MM.1S (cell line): ENCODE measurements around the gene NCOA3.

Source experiments
- DNase-seq: peaks from one replicate; pipeline ENCODE4 v3.0.0-alpha.2; 2015
- H2AFZ ChIP-seq: fragments of 300-600 bp; sonication (generic); 2 replicates; pipeline ENCODE4 v1.6.0; 2016; ENCODE audit warnings: antibody characterized with exemption, low read length
- H3F3A ChIP-seq: fragments of 300-600 bp; sonication (generic); 2 replicates; pipeline ENCODE4 v1.6.1; 2016; ENCODE audit warnings: mild to moderate bottlenecking, antibody characterized with exemption, low read length, moderate library complexity, mixed read lengths; ENCODE audit not compliant: insufficient read depth
- H3K27ac ChIP-seq: fragments of 300-600 bp; sonication (generic); 2 replicates; pipeline ENCODE4 v1.5.1; 2016; ENCODE audit warnings: mild to moderate bottlenecking, low read length
- H3K27me3 ChIP-seq: fragments of 300-600 bp; sonication (generic); replicated peaks from 2 replicates; pipeline ENCODE4 v1.6.0; 2016; ENCODE audit warnings: low read length; ENCODE audit not compliant: insufficient read depth
- H3K36me3 ChIP-seq: fragments of 300-600 bp; sonication (generic); replicated peaks from 2 replicates; pipeline ENCODE4 v1.6.1; 2016; ENCODE audit warnings: mild to moderate bottlenecking, low read length, mixed read lengths; ENCODE audit not compliant: insufficient read depth
- H3K4me1 ChIP-seq: fragments of 300-600 bp; sonication (generic); 2 replicates; pipeline ENCODE4 v1.6.1; 2016; ENCODE audit warnings: low read length, mixed read lengths
- H3K4me2 ChIP-seq: fragments of 300-600 bp; sonication (generic); 2 replicates; pipeline ENCODE4 v1.6.0; 2016; ENCODE audit warnings: low read depth, low read length
- H3K4me3 ChIP-seq: fragments of 300-600 bp; sonication (generic); 2 replicates; pipeline ENCODE4 v1.5.1; 2016; ENCODE audit warnings: low read length, mixed read lengths
- H3K79me2 ChIP-seq: fragments of 300-600 bp; sonication (generic); 2 replicates; pipeline ENCODE4 v1.6.1; 2016; ENCODE audit warnings: mixed run types, low read length, mixed read lengths
- H3K9ac ChIP-seq: fragments of 300-600 bp; sonication (generic); 2 replicates; pipeline ENCODE4 v1.6.1; 2016; ENCODE audit warnings: low read length, mixed read lengths
- H3K9me2 ChIP-seq: fragments of 300-600 bp; sonication (generic); replicated peaks from 2 replicates; pipeline ENCODE4 v1.6.1; 2016; ENCODE audit warnings: mild to moderate bottlenecking, low read length, mixed read lengths; ENCODE audit not compliant: insufficient read depth
- H3K9me3 ChIP-seq: fragments of 300-600 bp; sonication (generic); replicated peaks from 2 replicates; pipeline ENCODE4 v1.6.1; 2016; ENCODE audit warnings: mild to moderate bottlenecking, low read length, mixed read lengths; ENCODE audit not compliant: insufficient read depth
- H4K20me1 ChIP-seq: fragments of 300-600 bp; sonication (generic); 2 replicates; pipeline ENCODE4 v1.6.1; 2016; ENCODE audit warnings: mild to moderate bottlenecking, low read length, moderate library complexity, mixed read lengths; ENCODE audit not compliant: insufficient read depth
- EZH2 ChIP-seq: fragments of 300-600 bp; sonication (generic); optimal IDR thresholded peaks from 2 replicates; pipeline ENCODE3; 2017; ENCODE audit warnings: low read depth, mild to moderate bottlenecking, antibody characterized with exemption, low read length, mixed read lengths
- EZH2phosphoT487 ChIP-seq: fragments of 300-600 bp; sonication (generic); IDR thresholded peaks from 2 replicates; pipeline ENCODE4 v1.6.1; 2018; ENCODE audit warnings: antibody characterized with exemption, low read length
- TF ChIP-seq, protein P1 (sequence below): fragments of 300-600 bp; sonication (generic); IDR thresholded peaks from 2 replicates; pipeline ENCODE4 v1.5.1; 2016; ENCODE audit warnings: antibody characterized with exemption, low read length, mixed read lengths

NCOA3 gene

DNA sequence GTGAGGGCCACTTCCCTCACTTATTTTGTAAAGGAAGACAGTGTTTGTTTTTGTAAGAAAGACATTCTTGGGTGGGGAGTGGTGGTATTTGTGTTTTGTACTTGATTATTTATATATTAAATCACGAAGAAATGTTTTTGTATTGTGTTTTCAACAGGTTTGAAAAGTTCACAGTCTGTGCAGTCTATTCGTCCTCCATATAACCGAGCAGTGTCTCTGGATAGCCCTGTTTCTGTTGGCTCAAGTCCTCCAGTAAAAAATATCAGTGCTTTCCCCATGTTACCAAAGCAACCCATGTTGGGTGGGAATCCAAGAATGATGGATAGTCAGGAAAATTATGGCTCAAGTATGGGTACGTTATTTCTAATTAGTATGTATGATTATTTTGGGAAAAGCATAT lies 137.2 kb downstream of the NCOA3 start:
- Histone ChIP-seq H3K9me2 (no peaks in the 10 kb centered on the region), H3K36me3 (no peaks in the 10 kb centered on the region), H3K4me2 (no peak overlapping the region), H2AFZ (no peak overlapping the region), H3K9ac (no peak overlapping the region), H3F3A (no peaks in the 10 kb centered on the region), H3K79me2 (0 out of 2 replicates have a peak, but pooled peaks cover 2% of the 10 kb centered on the region), H3K27ac (no peak overlapping the region), H3K9me3 (no peaks in the 10 kb centered on the region), H3K4me3 (no peak overlapping the region), H3K4me1 (peaks cover 12% of the 10 kb centered on the region; the same call in 1 of the 2 replicates), H4K20me1 (0 out of 2 replicates have a peak, but pooled peaks cover 2% of the 10 kb centered on the region), H3K27me3 (no peaks in the 10 kb centered on the region)
- no peak for DNase-seq
- TF ChIP-seq EZH2phosphoT487 (no peak), EZH2 (no peak)
- TF ChIP-seq, protein P1, sequence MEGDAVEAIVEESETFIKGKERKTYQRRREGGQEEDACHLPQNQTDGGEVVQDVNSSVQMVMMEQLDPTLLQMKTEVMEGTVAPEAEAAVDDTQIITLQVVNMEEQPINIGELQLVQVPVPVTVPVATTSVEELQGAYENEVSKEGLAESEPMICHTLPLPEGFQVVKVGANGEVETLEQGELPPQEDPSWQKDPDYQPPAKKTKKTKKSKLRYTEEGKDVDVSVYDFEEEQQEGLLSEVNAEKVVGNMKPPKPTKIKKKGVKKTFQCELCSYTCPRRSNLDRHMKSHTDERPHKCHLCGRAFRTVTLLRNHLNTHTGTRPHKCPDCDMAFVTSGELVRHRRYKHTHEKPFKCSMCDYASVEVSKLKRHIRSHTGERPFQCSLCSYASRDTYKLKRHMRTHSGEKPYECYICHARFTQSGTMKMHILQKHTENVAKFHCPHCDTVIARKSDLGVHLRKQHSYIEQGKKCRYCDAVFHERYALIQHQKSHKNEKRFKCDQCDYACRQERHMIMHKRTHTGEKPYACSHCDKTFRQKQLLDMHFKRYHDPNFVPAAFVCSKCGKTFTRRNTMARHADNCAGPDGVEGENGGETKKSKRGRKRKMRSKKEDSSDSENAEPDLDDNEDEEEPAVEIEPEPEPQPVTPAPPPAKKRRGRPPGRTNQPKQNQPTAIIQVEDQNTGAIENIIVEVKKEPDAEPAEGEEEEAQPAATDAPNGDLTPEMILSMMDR = no peak

DNA sequence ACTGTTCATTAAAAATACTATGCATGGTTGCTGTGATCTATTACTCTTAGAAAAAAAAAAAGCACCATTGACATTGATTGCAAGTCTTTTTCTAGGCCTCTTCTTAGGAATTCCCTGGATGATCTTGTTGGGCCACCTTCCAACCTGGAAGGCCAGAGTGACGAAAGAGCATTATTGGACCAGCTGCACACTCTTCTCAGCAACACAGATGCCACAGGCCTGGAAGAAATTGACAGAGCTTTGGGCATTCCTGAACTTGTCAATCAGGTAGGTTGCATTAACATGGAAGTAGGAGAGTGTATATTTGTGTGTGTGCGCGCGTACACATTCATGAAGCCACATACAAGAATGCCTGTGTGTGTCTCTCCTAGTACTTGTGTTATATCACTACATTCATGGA lies 140.4 kb downstream of the NCOA3 start:
- Histone ChIP-seq H3K79me2 (no peaks in the 10 kb centered on the region), H3K9me2 (no peaks in the 10 kb centered on the region), H3K4me1 (0 out of 2 replicates have a peak, but pooled peaks cover 8% of the 10 kb centered on the region), H3K27me3 (no peaks in the 10 kb centered on the region), H3K27ac (no peak overlapping the region), H3K36me3 (no peaks in the 10 kb centered on the region), H4K20me1 (no peaks in the 10 kb centered on the region), H3K9ac (no peak overlapping the region), H3K4me3 (no peak overlapping the region), H2AFZ (no peak overlapping the region), H3F3A (no peaks in the 10 kb centered on the region), H3K9me3 (no peaks in the 10 kb centered on the region), H3K4me2 (no peak overlapping the region)
- TF ChIP-seq EZH2phosphoT487 (no peak), EZH2 (no peak)
- TF ChIP-seq, protein P1 = no peak
- DNase-seq = no peak

DNA sequence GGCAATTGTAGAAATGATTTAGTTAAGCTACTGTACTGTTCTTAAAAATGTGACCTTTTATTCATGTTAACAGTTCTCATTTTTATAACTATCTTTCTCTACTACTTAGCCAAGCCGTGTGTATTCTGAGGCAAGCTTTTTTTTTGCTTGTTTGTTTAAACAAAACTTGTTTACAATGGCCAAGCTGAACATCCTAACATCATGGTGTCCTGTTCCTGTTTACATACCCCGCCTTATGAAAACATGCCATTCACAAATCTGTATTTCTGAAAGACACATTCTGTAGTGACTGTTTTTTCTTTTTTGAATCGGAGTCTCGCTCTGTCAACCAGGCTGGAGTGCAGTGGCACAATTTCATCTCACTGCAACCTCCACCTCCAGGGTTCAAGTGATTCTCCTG lies 140.9 kb downstream of the NCOA3 start:
- Histone ChIP-seq H3K9me3 (no peaks in the 10 kb centered on the region), H3K36me3 (no peaks in the 10 kb centered on the region), H3K4me3 (no peak overlapping the region), H3K4me1 (0 out of 2 replicates have a peak, but pooled peaks cover 3% of the 10 kb centered on the region), H2AFZ (no peak overlapping the region), H3K4me2 (no peak overlapping the region), H3K27me3 (no peaks in the 10 kb centered on the region), H4K20me1 (no peaks in the 10 kb centered on the region), H3K9ac (no peak overlapping the region), H3K79me2 (no peaks in the 10 kb centered on the region), H3F3A (no peaks in the 10 kb centered on the region), H3K27ac (no peak overlapping the region), H3K9me2 (no peaks in the 10 kb centered on the region)
- TF ChIP-seq, protein P1 = no peak
- no peak for TF ChIP-seq EZH2phosphoT487
- TF ChIP-seq EZH2 = no peak
- no peak for DNase-seq
